Dedifferentiated amniotic fluid mesenchymal stem cell (primary cell): ENCODE data around the gene CLIC5.

Experiments used
- DNase-seq: peaks from one replicate; pipeline ENCODE4 v3.0.0-alpha.2; 2016; ENCODE audit errors: extremely low spot score

CLIC5 gene

DNA sequence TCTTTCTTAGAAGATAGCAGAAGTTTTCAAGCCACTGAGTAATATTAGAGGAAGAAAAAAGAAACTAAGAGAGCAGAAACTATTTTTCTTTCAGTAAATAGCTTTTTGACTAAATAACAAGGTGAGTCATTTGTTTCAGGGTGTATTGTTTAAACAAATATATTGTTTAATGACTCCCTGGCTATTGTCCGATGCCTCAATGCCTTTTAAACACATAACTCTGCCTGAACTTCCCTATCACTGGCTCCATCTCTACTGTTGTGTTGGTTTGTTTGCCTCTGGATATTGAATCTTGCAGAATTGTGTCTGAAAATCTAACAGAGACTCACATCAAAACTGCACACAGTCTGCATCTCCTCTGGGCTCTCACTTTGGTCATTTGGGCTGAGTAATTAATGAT is 19.6 kb upstream of the CLIC5 start:
- DNase-seq, result no peak

DNA sequence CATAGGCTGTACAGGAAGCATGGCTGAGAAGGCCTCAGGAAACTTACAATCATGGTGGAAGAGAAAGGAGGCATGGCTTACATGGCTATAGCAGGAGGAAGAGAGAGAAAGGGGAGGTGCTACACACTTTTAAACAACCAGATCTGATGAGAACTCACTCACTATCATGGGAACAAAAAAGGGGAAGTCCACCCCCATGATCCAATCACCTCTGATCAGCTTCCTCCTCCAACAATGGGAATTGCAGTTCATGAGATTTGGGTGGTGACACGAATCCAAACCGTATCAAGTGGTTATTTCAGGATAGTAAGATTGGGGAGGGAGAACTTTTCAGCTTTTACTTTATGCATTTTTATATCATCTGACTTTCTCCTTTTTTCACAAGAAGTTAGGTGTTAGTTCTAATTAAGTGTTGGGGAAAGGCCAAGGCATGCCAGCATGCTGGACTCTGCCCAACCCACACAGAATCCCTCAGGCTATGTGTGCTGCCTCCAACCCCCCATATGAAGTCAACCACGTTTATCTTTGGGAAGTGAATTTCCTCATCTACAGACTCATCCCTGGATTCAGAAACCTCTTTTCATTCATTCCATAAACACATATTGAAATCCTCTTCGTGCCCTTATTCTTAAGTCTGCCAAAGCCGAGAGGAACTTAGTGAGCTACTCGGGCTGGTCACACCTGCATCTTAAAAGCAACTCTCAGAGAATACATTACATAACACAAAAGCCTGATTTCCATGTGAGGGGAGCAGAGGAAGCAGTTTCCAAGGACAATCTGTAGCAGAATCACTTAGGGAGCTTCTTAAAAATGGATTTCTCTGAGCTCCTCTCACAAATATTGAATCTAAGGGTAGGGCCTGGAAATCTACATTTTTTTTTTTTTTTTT is 16.7 kb upstream of the CLIC5 start:
- no peak for DNase-seq

DNA sequence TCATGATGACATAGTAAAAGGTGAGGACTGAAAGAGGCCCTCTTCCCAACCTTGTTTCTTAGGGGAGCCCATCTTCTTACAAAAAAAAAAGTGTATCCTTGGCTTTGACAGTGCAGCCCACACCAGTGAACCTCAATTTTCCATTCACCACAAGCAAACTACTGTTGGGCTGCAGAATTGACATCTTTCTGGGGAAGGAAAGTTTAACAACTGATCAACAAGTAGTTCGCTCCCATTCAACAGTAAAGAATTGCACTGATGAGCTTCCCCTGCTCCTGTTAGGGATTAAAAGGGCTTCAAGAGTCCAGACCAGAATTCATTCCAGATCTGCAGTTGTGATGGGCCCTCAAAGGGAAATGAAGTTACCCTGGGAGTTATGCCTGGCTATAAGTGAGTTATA is 13.9 kb upstream of the CLIC5 start:
- no peak for DNase-seq

DNA sequence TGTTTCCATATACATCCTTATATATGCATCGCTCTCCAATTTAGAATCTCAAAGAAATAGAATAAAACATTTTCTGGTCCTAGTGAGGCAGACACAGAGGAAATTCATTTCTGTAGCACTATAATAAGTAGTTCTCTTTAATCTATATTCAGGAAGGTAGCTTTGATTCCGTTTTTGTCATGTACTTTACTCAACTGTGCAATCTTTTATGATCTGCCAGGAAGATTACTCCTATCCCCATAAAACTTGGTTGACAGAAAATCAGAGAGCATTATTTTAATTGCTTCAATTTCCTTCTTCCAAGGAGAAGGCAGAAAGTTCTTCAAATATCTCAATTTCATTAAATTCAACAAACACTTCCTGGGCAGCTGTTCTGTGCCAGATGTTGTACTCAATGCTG is 10.6 kb upstream of the CLIC5 start:
- no peak for DNase-seq

DNA sequence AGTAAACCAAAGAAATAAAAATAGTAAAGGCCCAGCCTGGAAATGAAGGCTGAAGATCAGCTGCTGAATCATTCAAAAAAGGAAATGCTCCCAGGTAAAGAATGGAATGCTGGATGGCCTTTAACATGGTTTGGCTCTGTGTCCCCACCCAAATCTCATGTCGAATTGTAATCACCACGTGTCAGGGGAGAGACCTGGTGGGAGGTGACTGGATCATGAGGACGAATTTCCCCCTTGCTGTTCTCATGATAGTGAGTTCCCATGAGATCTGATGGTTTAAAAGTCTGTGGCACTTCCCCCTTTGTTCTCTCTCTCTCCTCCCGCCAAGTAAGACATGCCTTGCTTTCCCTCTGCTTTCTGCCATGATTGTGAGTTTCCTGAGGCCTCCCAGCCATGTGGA is 9.9 kb upstream of the CLIC5 start:
- DNase-seq, result no peak

DNA sequence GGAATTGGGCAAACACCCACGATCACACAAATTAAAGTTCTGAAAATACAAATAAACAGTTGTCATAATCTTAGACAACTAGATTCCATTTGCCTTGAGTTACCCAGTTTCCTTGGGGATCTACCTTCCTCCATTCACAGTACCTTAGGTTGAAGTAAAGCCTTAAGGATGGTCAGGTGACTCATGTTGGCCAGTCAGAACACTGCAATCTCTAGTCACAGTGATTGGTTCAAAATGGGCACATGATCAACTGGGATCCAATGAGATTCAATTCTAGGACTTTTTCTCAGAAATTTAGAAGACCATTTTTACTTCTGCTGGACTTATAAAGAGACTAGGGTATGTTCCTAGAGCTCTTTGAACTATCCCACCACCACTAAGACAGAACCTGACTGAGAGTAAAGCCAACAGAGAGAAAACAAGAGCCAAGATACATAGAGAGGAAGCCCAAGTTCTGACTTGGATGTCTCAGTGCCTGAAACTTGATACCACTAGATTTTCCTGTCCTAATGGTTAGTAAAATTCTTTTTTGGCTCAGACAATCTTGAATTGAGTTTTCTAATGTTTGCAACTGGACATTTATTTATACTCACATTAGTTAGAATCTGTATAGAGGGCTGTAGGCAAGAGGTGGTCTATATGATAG is 8.6 kb upstream of the CLIC5 start:
- no peak for DNase-seq

DNA sequence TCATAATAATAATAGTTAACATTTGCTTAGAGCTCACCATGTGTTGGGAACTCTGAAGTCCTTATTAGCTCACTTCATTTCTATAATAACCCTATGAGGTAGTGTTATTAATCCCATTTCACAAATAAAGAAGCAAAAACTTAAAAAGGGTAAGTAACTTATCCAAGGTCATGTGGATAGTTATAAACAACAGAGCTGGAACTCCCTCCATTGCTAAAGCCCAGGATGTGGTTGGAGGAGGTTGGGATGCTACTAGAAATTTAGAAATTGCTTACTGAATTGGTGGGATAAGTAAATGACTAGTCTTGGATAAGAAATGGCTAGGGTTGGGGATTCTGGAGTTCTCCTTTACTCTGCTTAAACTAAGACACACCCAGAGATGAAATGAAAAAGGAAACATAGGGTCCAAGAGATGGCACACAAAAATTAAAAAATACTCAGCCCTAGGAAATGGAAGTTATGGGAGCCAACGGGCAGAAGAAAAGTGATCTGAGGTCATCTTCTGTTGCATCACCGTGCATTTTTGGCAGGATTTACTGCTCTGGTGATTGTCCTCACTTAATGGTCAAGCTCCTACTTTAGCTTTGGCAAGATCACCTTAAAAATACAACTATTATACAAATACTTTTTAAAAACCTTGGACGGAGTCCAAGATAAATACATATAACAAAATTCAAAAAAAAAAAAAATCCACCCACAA is 7.7 kb upstream of the CLIC5 start:
- DNase-seq, result no peak

DNA sequence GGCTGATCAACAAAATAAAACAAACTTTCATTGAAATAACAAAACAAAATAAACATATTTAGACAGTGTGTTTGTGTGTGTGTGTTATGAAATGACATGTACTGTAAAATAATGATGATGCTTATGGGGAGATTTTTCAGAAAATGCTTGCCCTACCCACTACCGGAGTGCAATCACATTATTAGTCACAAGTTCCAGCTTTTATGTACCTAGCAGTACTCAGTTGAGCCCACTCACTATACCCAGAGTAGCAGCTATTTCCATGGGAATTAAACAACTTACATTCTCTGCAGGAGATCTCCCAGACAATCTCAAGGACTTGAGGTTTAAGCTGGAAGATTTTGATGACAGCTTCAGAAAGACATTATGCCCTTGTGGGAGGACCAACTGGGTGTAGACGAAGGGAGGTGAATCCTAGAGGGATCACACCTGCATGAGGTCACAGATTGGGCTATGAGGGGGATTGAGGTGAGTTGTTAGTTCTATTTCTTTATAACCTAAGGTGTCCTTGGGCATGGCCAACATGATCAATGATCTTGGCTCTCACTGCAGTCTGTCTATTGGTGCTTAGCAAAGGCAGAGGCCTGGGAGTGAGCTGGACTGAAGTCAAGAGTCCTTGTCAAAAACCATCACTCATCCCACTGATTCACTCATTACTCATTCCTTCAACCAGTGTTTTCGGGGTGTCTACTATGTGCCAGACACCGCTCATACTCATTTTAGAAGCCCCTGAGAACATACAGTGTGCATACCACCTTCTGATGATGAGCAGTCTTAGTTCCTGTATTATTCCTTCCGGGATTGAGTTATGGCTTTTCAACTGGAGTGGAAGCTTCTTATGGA is 6.7 kb upstream of the CLIC5 start:
- no peak for DNase-seq

DNA sequence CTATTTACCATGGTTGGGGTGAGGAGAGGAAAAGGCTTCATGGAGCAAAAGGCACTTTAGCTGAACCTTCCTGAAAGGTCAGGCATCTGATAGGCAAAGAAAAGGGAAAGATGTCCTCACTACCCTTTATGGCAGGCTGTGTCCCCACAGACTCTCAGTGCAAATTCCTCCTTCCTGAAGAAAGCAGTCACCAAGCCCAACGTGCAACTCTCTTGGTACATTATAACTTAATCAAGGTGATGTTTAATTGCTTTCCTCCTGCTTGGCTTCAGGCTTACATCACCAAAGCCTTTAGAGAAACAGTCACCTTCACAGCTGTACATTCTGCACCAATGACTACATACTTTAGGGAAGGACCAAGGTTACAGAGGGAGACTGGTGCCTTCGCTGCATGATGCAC is 2.1 kb upstream of the CLIC5 start:
- DNase-seq, result no peak

DNA sequence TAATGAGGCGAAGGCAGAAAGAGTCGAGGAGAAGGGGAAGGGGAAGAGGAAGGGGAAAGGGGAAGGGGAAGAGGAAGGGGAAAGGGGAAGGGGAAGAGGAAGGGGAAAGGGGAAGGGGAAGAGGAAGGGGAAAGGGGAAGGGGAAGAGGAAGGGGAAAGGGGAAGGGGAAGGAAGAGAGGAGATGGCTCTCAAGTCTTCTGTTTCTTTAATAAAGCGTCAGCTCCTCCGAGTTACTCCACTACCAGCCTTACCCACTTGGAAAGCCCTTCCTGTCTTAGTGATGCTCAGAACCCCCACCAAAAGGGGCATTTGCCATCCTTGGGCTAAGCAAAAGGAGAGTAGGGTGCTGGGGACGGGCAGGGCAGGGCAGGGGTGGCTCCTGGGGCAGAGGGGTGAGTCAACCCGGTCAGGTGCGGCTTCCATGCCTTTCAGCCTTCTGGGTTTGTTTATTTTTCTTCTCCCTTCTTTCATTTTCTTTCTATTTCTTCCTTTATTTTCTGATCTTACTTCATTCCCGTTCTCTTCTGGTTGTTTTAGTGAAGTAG is 476 bp upstream of the CLIC5 start:
- no peak for DNase-seq

DNA sequence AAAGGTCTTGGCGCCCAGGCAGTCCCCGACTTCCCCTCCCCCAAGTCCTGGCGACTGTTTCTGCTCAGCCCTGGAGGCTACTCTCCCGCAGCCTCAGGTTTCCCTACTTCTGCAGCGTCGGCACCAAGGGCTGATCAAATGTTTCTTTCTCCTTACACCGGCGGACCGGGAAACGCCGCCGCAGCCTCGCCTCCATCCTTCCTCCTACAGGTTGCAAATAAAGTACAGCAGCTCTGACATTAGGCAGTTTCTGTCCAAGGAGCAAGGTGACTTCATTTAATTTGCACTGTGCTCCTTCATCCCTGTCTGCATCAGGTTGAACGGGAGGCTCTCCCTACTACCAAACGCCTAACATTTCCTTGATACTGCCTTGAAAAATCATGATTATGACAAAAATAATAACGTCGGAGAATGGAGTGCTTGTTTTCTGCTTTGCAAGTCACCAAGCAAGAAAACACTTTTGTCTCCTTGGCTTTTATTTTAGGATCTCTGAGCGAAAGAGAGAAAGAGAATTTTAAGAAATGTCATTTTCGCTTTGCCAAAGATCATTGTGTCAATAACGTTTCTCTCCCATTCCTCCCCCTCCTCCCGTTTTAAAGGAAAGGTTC is 1.0 kb downstream of the CLIC5 start:
- no peak for DNase-seq

DNA sequence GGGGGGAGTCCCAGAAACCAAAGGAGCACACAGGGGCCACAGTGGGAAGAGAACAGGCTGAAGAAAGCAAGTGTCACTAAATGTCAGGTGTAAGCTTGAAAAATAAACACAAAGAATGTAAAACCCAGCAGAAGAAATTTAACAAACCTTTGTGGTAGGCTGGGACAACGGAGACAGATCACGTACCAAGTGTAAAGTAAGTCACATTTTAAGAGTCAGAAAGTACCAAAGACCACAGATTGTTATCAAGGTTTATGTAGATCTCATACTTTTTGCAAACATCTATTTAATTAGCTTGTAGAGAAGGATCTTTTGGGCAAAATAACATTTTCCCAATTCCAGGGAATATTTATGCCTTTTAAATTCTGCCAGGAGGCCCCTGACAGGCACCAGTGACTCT is 1.6 kb downstream of the CLIC5 start:
- no peak for DNase-seq

DNA sequence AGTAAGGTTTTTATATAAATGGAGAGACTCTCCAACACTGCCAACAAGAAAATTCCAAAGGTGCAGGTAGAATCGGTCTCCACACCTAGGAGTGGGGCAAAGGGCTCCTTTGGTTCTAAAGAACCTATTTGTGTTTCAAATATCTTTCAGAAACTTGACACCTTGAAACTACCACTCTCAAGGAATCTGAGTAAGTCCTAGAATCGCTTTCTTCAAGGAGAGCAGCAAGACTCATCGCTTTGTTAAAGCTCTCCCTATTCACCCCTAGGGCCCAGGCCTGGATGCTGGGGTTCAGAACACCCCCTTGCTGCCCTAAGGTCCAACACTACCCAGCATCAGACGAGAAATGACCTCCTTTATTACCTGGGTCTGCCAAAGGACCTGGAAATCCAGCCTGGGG is 2.0 kb downstream of the CLIC5 start:
- no peak for DNase-seq

DNA sequence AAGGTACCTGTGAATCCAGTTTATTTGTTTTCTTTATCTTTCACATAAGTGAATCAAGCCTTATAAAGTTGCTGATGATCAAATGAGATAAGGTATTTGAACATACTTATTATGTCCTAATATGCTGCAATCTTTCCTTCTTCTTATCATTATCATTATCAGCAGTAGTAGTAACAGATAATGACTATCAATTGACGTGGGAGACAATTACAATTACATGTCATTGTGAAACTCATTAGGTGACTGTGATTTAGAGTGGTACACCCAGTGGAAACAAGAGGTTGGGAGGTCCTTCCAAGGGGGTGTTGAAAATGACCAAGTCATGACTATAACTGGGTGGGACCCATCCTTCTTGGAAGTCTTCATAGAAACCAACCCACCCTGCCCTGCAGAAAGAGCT is 2.8 kb downstream of the CLIC5 start:
- DNase-seq, result no peak

DNA sequence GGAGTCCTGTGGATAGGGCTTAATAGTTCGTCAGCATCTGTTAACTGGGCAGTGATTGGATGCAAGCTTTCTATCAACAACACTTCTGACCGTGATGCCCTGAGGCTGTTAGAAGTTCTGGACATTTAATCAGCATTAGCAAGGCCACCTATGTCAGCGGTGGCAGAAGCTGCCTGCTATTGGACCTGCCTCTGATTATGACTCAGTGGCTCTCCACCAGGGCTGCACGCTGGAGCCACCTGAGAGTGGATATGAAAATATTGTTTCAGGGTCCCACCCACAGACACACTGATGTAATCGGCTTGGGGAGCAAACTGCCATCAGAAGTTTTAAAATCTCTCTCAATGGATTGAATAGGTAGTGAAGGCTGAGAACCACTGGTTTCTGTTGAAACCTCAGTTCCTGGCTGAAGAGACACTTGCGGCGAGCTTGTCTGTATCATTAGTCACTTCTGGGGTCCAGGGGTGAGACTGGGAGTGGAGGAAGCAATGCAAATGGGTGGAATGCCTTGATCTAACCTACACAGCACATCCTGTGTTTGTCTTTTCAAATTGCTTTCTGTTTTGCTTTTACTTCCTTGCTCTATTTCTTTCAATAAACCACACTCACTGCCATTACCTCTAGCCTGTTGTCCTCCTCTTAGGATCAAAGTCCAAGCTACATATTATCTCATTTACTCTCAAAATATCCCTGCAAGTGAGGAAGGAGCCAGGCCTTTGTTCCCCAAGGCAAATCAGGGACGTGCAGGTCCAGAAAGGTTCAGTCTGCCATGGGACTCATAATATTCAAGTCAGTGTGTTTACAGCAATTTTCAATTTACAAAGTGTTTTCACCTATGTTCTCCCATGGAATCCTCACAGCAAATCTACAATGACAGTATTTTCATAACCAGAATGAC is 4.2 kb downstream of the CLIC5 start:
- DNase-seq, result no peak

DNA sequence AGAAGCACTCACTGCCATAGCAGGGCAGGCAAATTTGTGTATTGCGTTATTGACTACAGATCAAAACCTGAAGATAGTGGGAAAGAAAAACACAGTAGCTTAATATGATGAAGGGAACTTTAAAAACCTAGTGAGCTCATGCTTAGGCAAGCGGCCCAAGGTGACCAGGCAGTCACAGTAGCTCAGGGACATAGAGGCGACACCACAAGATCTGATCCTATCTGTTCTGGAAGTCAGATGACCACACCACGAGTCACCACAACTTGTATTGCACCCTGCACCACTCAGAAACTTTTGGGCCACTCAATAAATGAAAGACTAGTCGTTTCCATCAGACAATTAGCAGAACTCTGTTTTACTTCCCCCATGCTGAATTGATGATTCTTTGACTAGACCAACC is 4.9 kb downstream of the CLIC5 start:
- DNase-seq, result no peak

DNA sequence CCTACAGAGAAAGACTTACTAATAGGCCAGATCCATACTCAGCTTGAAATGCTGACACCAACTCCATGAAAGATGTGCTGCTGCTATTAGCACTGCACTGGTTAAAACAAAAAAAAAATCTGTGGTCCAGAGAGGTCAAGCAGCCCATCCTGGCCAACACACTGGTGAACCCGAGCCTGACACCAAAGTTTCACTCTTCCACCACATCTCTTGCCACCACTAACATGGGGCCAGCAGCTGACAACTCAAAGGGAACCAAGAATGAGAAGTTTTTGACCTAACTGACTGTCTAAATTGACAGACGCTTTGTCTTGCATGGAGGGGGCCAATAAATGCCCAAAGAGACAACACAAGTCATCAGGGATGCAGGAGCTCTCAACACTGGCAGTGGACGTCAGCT is 5.4 kb downstream of the CLIC5 start:
- no peak for DNase-seq

DNA sequence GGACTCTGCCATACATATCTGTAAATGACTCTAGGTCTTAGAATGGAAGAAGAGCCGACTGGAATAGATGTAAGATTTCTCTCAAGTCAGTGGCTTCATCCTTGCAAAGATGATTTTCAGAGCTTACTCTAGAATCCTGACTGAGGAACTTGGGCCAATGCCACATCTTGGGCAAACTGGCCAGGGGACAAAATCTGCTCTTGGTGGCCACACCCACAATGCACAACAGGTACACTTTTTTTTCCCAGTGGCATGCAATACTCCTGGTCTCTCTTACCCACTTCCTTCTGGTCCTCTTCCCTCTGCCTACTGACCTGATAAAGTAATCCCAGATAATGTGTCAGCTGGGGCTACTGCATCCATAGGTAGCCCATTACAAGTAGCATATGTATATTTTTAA is 13.4 kb downstream of the CLIC5 start:
- DNase-seq, result no peak

DNA sequence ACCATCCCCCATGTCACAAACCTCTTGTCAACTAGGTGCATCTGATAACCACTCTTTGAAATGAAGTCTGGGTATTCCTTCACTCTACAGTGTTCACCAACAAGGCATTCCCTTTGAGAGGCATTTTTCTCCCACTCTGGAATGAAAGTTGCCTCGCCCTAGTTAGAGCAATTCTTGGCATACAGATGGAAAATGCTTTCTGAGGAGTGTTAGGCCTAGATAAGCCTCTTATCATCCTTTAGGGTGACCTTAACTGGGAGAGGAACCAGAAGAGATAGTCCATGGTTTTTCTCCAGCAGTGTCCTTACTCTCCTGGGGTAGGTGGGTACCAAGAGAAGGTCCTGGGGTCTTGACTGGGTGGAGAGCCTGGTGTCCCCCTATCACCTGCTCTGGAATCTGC is 14.8 kb downstream of the CLIC5 start:
- no peak for DNase-seq

DNA sequence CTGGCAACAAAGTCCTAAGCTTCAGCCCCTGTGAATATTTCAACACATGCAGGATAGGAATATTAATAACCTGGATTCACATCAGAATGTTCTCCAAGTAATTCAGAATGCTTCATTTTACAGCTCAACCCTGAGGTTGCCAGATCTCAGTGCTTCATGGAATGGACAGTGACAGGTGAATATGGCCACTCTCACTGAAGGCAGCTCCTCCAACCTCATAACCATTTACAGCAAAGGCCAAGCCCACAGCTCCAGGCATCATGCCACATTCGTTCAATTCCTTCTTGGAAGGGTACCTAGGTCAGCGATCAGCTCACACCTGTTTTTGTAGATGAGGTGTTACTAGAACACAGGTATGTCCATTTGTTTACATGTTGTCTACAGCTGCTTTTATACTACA is 17.1 kb downstream of the CLIC5 start:
- no peak for DNase-seq
